ENCODE results near the gene RANBP17.

GRCh38 chr5:171318026-171318425 is 456.2 kb downstream of the RANBP17 start:
- TF ChIP-seq CTCF (IDR thresholded peaks at IDR 0.05): no peak
- no peak for TF ChIP-seq POLR2A (IDR thresholded peaks at IDR 0.05)

Measured in lower leg skin (tissue), 3 donors.